HEK293T (cell line): ENCODE results near the gene BLOC1S6.

ENCODE experiments used
- BHLHE40 ChIP-seq: fragments of 450-650 bp; IDR thresholded peaks from 2 replicates; pipeline ENCODE4 v1.6.1; 2016; ENCODE audit warnings: mild to moderate bottlenecking, moderate library complexity, borderline replicate concordance
- ELF4 ChIP-seq: fragments of 450-650 bp; IDR thresholded peaks from 2 replicates; pipeline ENCODE4 v1.6.1; 2017; ENCODE audit warnings: antibody characterized with exemption
- FOXK2 ChIP-seq: fragments of 450-650 bp; IDR thresholded peaks from 2 replicates; pipeline ENCODE4 v1.6.1; 2016; ENCODE audit warnings: mild to moderate bottlenecking
- FOXM1 ChIP-seq: fragments of 450-650 bp; IDR thresholded peaks from 2 replicates; pipeline ENCODE4 v1.6.1; 2017; ENCODE audit warnings: mild to moderate bottlenecking, borderline replicate concordance
- HDGF ChIP-seq: fragments of 450-650 bp; IDR thresholded peaks from 2 replicates; pipeline ENCODE4 v1.6.1; 2017; ENCODE audit warnings: antibody characterized with exemption, borderline replicate concordance
- L3MBTL2 ChIP-seq: fragments of 450-650 bp; conservative IDR thresholded peaks from 2 replicates; pipeline ENCODE4 v1.6.1; 2016; ENCODE audit warnings: mild to moderate bottlenecking
- LEF1 ChIP-seq: fragments of 450-650 bp; IDR thresholded peaks from 2 replicates; pipeline ENCODE4 v1.6.1; 2017; ENCODE audit warnings: mild to moderate bottlenecking, borderline replicate concordance
- NFRKB ChIP-seq: fragments of 450-650 bp; IDR thresholded peaks from 2 replicates; pipeline ENCODE4 v1.6.1; 2016; ENCODE audit warnings: mild to moderate bottlenecking, moderate library complexity
- PKNOX1 ChIP-seq: fragments of 450-650 bp; IDR thresholded peaks from 2 replicates; pipeline ENCODE4 v1.6.1; 2016
- SP1 ChIP-seq: fragments of 450-650 bp; IDR thresholded peaks from 2 replicates; pipeline ENCODE4 v1.6.1; 2017
- SUZ12 ChIP-seq: fragments of 450-650 bp; IDR thresholded peaks from 2 replicates; pipeline ENCODE4 v1.6.1; 2016; ENCODE audit warnings: mild to moderate bottlenecking
- TARDBP ChIP-seq: fragments of 450-650 bp; IDR thresholded peaks from 2 replicates; pipeline ENCODE4 v1.6.1; 2016

DNA sequence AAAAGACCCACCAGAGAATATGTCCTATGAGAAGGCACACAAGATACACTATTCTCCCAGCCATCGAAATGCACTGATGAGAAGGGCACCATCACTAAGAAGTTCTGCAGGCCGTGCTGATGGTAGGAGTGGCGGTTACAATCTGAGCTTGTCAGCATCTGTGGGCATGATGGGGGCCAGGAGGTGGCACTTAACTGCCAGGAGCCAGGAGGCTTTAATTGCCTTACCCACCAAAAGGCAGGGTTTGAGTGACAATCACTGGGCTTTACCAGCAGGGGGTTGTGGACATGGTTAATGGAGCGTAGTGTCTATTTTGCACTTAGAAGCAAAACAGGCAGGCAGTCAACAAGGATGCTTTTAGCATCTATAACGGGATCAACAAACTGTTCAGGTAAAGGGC is 31.6 kb downstream of the BLOC1S6 start:
- TF ChIP-seq BHLHE40 (no peak), ELF4 (no peak), LEF1 (no peak), FOXK2 (no peak), SP1 (no peak), TARDBP (no peak), L3MBTL2 (no peak), HDGF (no peak), PKNOX1 (peak; percentile 32; the same call in 1 of the 2 replicates), FOXM1 (no peak), NFRKB (no peak), SUZ12 (no peak)
